ENCODE data around the gene NUP133. TPM values are rescaled to one million over a fixed set of nuclear protein-coding genes. Genes with fewer than 3 reads are reported as not detected.
"Not testable (repeated sequence)": the region's sequence is repeated elsewhere in the genome, so short reads cannot be mapped to it uniquely, and the experiment has no call there.

The NUP133 gene
- total and polyA plus RNA-seq, 2 donors (not counting 1 experiment from before 2014, with no cell fraction given) = 10.5 to 50.5 TPM

GRCh38 chr1:229420765-229421164 lies 87.4 kb downstream of the NUP133 start:
- DNase-seq (no peak), ATAC-seq (ENCODE audit: low read depth) (no peak)
- Mint-ChIP-seq H3K9me3 (ENCODE audit: insufficient read depth) (peaks cover 10% of the 10 kb centered on the region), H3K4me3 (no peak overlapping the region), H3K27me3 (peaks cover 46% of the 10 kb centered on the region), H3K4me1 (no peaks in the 10 kb centered on the region), H3K27ac (no peak overlapping the region)
- intact Hi-C loops (cut with micrococcal nuclease) = no loop called here
- H3K27me3 ChIP-seq (replicated peaks in 1 of 4; ENCODE audit: control extremely low read depth in 1 of 4, control insufficient read depth in 3 of 4, insufficient read depth in 4 of 4, low read length in 3 of 4) = peaks cover 0 to 6% (median 2%) of the 10 kb centered on the region in 4 experiments
- no peaks in the 10 kb centered on the region for H3K36me3 ChIP-seq (replicated peaks in 1 of 2; ENCODE audit: control extremely low read depth in 1 of 2, control insufficient read depth in 1 of 2, extremely low read depth in 1 of 2, insufficient read depth in 2 of 2, low read length in 1 of 2)
- WGBS (ENCODE audit: insufficient coverage) = 88% methylated on average over 3 of the region's 7 CpGs
- H3K9me3 ChIP-seq (ENCODE audit: control extremely low read depth in 1 of 3, control insufficient read depth in 2 of 3, insufficient read depth in 1 of 3, low read length in 2 of 3) = peaks cover 4 to 8% (median 5%) of the 10 kb centered on the region in 3 donors
- H2AFZ ChIP-seq (ENCODE audit: insufficient read depth, low read depth, low read length, poor library complexity, severe bottlenecking) = no peak overlapping the region
- ChIA-PET CTCF (interaction anchor here (1.1 to 1.3 kb wide), 2 partner anchors 10 to 61 kb away, joined by 3 to 4 read pairs; no protein-coding TSS in a partner anchor), POLR2A (no interaction called here)
- TF ChIP-seq EZH2 (IDR thresholded peaks at IDR 0.05; ENCODE audit: borderline replicate concordance, insufficient read depth, low read depth, low read length, poor library complexity, severe bottlenecking) (no peak), CTCF (IDR thresholded peaks at IDR 0.05) (no peak)
- H4K20me1 ChIP-seq (ENCODE audit: control insufficient read depth, insufficient read depth, low read length, poor library complexity, severe bottlenecking) = no peaks in the 10 kb centered on the region
- no peak overlapping the region for H3K27ac ChIP-seq (ENCODE audit: low read length in 2 of 2)
- H3K4me1 ChIP-seq (ENCODE audit: control insufficient read depth in 2 of 2, insufficient read depth in 2 of 2, low read length in 2 of 2) = no peaks in the 10 kb centered on the region
- H3K9ac ChIP-seq (ENCODE audit: low read length) = no peak overlapping the region
- no peak overlapping the region for H3K4me2 ChIP-seq (replicated peaks; ENCODE audit: low read depth, low read length, poor library complexity, severe bottlenecking)
- no peaks in the 10 kb centered on the region for H3K79me2 ChIP-seq (ENCODE audit: control insufficient read depth, insufficient read depth, low read length)
- H3K4me3 ChIP-seq (ENCODE audit: control extremely low read depth in 1 of 5, extremely low read depth in 1 of 5, insufficient read depth in 1 of 5, low read depth in 2 of 5, low read length in 4 of 5) = no peak overlapping the region

- Histone ChIP-seq H3K4me2 (replicated peaks; ENCODE audit: low read depth, low read length, poor library complexity, severe bottlenecking) (no peak overlapping the region), H3K36me3 (replicated peaks in 1 of 2; ENCODE audit: control extremely low read depth in 1 of 2, control insufficient read depth in 1 of 2, extremely low read depth in 1 of 2, insufficient read depth in 2 of 2, low read length in 1 of 2) (no peaks in the 10 kb centered on the region), H3K4me1 (ENCODE audit: control insufficient read depth in 2 of 2, insufficient read depth in 2 of 2, low read length in 2 of 2) (no peaks in the 10 kb centered on the region), H3K4me3 (ENCODE audit: control extremely low read depth in 1 of 5, extremely low read depth in 1 of 5, insufficient read depth in 1 of 5, low read depth in 2 of 5, low read length in 4 of 5) (no peak overlapping the region), H3K9ac (ENCODE audit: low read length) (no peak overlapping the region), H3K27ac (ENCODE audit: low read length in 2 of 2) (no peak overlapping the region), H3K27me3 (replicated peaks in 1 of 4; ENCODE audit: control extremely low read depth in 1 of 4, control insufficient read depth in 3 of 4, insufficient read depth in 4 of 4, low read length in 3 of 4) (peaks cover 0 to 6% (median under 1%) of the 10 kb centered on the region in 4 experiments), H4K20me1 (ENCODE audit: control insufficient read depth, insufficient read depth, low read length, poor library complexity, severe bottlenecking) (no peaks in the 10 kb centered on the region), H2AFZ (ENCODE audit: insufficient read depth, low read depth, low read length, poor library complexity, severe bottlenecking) (no peak overlapping the region), H3K79me2 (ENCODE audit: control insufficient read depth, insufficient read depth, low read length) (no peaks in the 10 kb centered on the region), H3K9me3 (ENCODE audit: control extremely low read depth in 1 of 3, control insufficient read depth in 2 of 3, insufficient read depth in 1 of 3, low read length in 2 of 3) (peaks cover 4 to 8% (median 5%) of the 10 kb centered on the region in 3 donors)
- ATAC-seq (ENCODE audit: low read depth) (no peak), DNase-seq (no peak)
- 88% methylated on average over 4 of the region's 11 CpGs for WGBS (ENCODE audit: insufficient coverage)
- Mint-ChIP-seq H3K9me3 (ENCODE audit: insufficient read depth) (peaks cover 10% of the 10 kb centered on the region), H3K27ac (no peak overlapping the region), H3K27me3 (peaks cover 43% of the 10 kb centered on the region), H3K4me1 (no peaks in the 10 kb centered on the region), H3K4me3 (no peak overlapping the region)
- TF ChIP-seq EZH2 (IDR thresholded peaks at IDR 0.05; ENCODE audit: borderline replicate concordance, insufficient read depth, low read depth, low read length, poor library complexity, severe bottlenecking) = no peak
- TF ChIP-seq CTCF (IDR thresholded peaks at IDR 0.05) = no peak
- intact Hi-C loops (cut with micrococcal nuclease) = no loop called here
- ChIA-PET CTCF (interaction anchor here (1.1 to 1.3 kb wide), 2 partner anchors 11 to 62 kb away, joined by 3 to 4 read pairs; no protein-coding TSS in a partner anchor), POLR2A (no interaction called here)
Measured at GRCh38 chr1:229420224-229420623, 87.9 kb downstream of the NUP133 start.

DNA sequence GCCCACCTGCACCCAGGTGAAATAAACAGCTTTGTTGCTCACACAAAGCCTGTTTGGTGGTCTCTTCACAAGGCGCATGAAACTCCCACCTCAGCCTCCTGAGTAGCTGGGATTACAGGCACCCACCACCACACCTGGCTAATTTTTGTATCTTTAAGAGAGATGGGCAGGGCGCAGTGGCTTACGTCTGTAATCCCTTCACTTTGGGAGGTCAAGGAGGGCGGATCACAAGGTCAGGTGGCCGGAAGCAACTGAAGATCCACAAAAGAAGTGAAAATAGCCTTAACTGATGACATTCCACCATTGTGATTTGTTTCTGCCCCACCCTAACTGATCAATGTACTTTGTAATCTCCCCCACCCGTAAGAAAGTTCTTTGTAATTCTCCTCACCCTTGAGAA lies 89.6 kb downstream of the NUP133 start:
- DNase-seq; H3K4me3 ChIP-seq (ENCODE audit: control extremely low read depth in 1 of 5, extremely low read depth in 1 of 5, insufficient read depth in 1 of 5, low read depth in 2 of 5, low read length in 4 of 5); H3K9ac ChIP-seq (ENCODE audit: low read length); H3K4me3 Mint-ChIP-seq; CTCF ChIA-PET; H2AFZ ChIP-seq (ENCODE audit: insufficient read depth, low read depth, low read length, poor library complexity, severe bottlenecking); H3K27ac Mint-ChIP-seq; H3K9me3 ChIP-seq (ENCODE audit: control extremely low read depth in 1 of 3, control insufficient read depth in 2 of 3, insufficient read depth in 1 of 3, low read length in 2 of 3); H3K36me3 ChIP-seq (replicated peaks in 1 of 2; ENCODE audit: control extremely low read depth in 1 of 2, control insufficient read depth in 1 of 2, extremely low read depth in 1 of 2, insufficient read depth in 2 of 2, low read length in 1 of 2); H3K79me2 ChIP-seq (ENCODE audit: control insufficient read depth, insufficient read depth, low read length); intact Hi-C loops (cut with micrococcal nuclease); H3K4me1 ChIP-seq (ENCODE audit: control insufficient read depth in 2 of 2, insufficient read depth in 2 of 2, low read length in 2 of 2); H3K27me3 ChIP-seq (replicated peaks in 1 of 4; ENCODE audit: control extremely low read depth in 1 of 4, control insufficient read depth in 3 of 4, insufficient read depth in 4 of 4, low read length in 3 of 4); H4K20me1 ChIP-seq (ENCODE audit: control insufficient read depth, insufficient read depth, low read length, poor library complexity, severe bottlenecking); H3K4me1 Mint-ChIP-seq; POLR2A ChIA-PET; H3K27ac ChIP-seq (ENCODE audit: low read length in 2 of 2); ATAC-seq (ENCODE audit: low read depth); H3K9me3 Mint-ChIP-seq (ENCODE audit: insufficient read depth); H3K4me2 ChIP-seq (replicated peaks; ENCODE audit: low read depth, low read length, poor library complexity, severe bottlenecking): not testable (repeated sequence)
- WGBS (ENCODE audit: insufficient coverage) = 79% methylated on average over 3 of the region's 6 CpGs
- H3K27me3 Mint-ChIP-seq = peaks cover 33% of the 10 kb centered on the region
